ENCODE measurements around the gene COPRS. TPM values are rescaled to one million over a fixed set of nuclear protein-coding genes. Genes with fewer than 3 reads are reported as not detected.

COPRS gene
- total and polyA plus RNA-seq, 2 of the 8 experiments (the other 6 are each of a cell fraction or from before 2014, with no cell fraction given), result 40.9 to 49.3 TPM

DNA sequence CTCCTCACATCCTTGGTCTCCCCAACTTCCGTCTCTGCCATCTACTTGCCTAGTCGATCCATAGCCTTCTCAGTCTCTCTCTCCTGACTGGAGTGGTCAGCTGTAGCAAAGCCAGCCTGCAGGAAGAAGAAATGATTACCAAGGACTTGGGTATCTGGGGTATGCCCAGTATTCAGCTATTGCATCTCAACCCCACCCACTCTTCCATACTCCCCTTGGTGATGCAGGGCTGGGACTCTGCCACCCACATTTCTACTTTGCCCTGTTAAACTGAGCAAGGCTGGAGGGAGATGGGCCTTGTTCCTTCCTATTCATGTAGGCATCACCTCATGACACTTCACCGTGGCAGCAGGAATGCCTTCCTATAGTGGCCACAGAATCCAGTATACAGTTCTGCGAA lies 2.3 kb downstream of the COPRS start:
- Histone ChIP-seq H3K27ac (ENCODE audit: low read depth, low read length) (no peak overlapping the region), H3K56ac (replicated peaks; ENCODE audit: insufficient read length, low read depth, low read length) (no peak overlapping the region), H4K91ac (replicated peaks; ENCODE audit: insufficient read length, low read length) (no peak overlapping the region), H3K18ac (ENCODE audit: extremely low read depth, low read length) (no peak overlapping the region), H3K9me3 (ENCODE audit: insufficient read depth in 2 of 2, low read depth in 1 of 2, low read length in 1 of 2) (no peaks in the 10 kb centered on the region), H3K79me1 (ENCODE audit: low read depth, low read length) (peaks cover 6% of the 10 kb centered on the region; the same call in 1 of the 2 replicates), H2AFZ (ENCODE audit: low read length) (no peak overlapping the region), H3K23ac (ENCODE audit: insufficient read length) (no peak overlapping the region), H3K79me2 (ENCODE audit: control insufficient read depth in 1 of 2, insufficient read depth in 2 of 2, low read length in 2 of 2) (peaks cover 0 to 6% of the 10 kb centered on the region in 2 experiments; a peak in 2 of 4 replicates), H2BK5ac (ENCODE audit: low read depth, low read length) (no peak overlapping the region), H3K23me2 (ENCODE audit: low read depth, low read length) (peaks cover 9% of the 10 kb centered on the region), H3K14ac (ENCODE audit: insufficient read length) (no peak overlapping the region), H2BK12ac (ENCODE audit: low read depth, low read length) (no peak overlapping the region), H2BK15ac (ENCODE audit: low read length) (no peak overlapping the region), H3K4me1 (replicated peaks in 1 of 4; ENCODE audit: control insufficient read depth in 3 of 4, insufficient read depth in 4 of 4, low read length in 3 of 4) (peaks cover 0 to 10% (median 4%) of the 10 kb centered on the region in 4 experiments; a peak in 6 of 7 replicates), H3K27me3 (replicated peaks in 1 of 4; ENCODE audit: control insufficient read depth in 3 of 4, extremely low read depth in 1 of 4, insufficient read depth in 3 of 4, low read length in 3 of 4) (no peaks in the 10 kb centered on the region), H2BK120ac (replicated peaks; ENCODE audit: low read depth, low read length) (no peak overlapping the region), H3K36me3 (ENCODE audit: control insufficient read depth in 2 of 4, insufficient read depth in 4 of 4, low read length in 3 of 4) (peaks cover 3 to 9% (median 6%) of the 10 kb centered on the region in 4 experiments; a peak in 6 of 8 replicates), H3K9ac (replicated peaks in 1 of 4; ENCODE audit: extremely low read depth in 1 of 4, low read depth in 3 of 4, low read length in 3 of 4) (no peak overlapping the region; a peak in 2 of 7 replicates), H4K8ac (ENCODE audit: extremely low read depth, insufficient read depth, low read length) (no peak overlapping the region), H4K5ac (ENCODE audit: insufficient read length, low read depth, low read length) (no peak overlapping the region), H3K4me2 (ENCODE audit: insufficient read depth in 1 of 2, low read depth in 2 of 2, low read length in 2 of 2) (no peak overlapping the region), H2AK5ac (ENCODE audit: low read depth, low read length) (no peak overlapping the region), H3K4ac (replicated peaks; ENCODE audit: insufficient read length, low read depth, low read length) (no peak overlapping the region), H4K20me1 (replicated peaks in 1 of 2; ENCODE audit: control insufficient read depth in 1 of 2, insufficient read depth in 2 of 2, low read length in 2 of 2) (peaks cover 0 to 2% of the 10 kb centered on the region in 2 experiments), H2BK20ac (ENCODE audit: low read length) (no peak overlapping the region), H3K4me3 (ENCODE audit: extremely low read depth in 1 of 4, insufficient read depth in 2 of 4, low read depth in 3 of 4, low read length in 4 of 4) (no peak overlapping the region)
- DNase-seq (ENCODE audit: low read depth in 1 of 2, low spot score in 2 of 2) (no peak), FAIRE-seq (no peak)
- WGBS, 2 experiments (ENCODE audit: extremely low coverage in 1 of 2, insufficient coverage in 1 of 2, insufficient read length in 1 of 2, insufficient replicate concordance in 2 of 2, low coverage in 1 of 2, low lambda C conversion rate in 2 of 2, missing lambda C conversion rate in 1 of 2), result 88% methylated on average over 4 of the region's 4 CpGs; no CpG with 5 or more reads in 1 of the 2 experiments
- POLR2A ChIA-PET (ENCODE audit: partially characterized antibody), result no interaction called here
- CTCF ChIA-PET (ENCODE audit: partially characterized antibody), result interaction anchor here (0.6 to 1.6 kb wide), 5 partner anchors 14 to 422 kb away, joined by 3 to 4 read pairs (median 3); no protein-coding TSS in a partner anchor
- TF ChIP-seq RFX5 (IDR thresholded peaks at IDR 0.05; ENCODE audit: borderline replicate concordance, low read depth, low read length), result no peak
- TF ChIP-seq CHD2 (IDR thresholded peaks at IDR 0.05; ENCODE audit: low read length), result no peak
- TF ChIP-seq ASH2L (IDR thresholded peaks at IDR 0.05; ENCODE audit: low read length), result no peak
